NCI-H82 (cell line): ENCODE data around the gene BCAS3.
"Not testable (repeated sequence)": the region's sequence is repeated elsewhere in the genome, so short reads cannot be mapped to it uniquely, and the experiment has no call there.

Source experiments
- DNase-seq: peaks from one replicate; lab custom pipeline; 2025; lab: John Stamatoyannopoulos, UW

BCAS3 gene

DNA sequence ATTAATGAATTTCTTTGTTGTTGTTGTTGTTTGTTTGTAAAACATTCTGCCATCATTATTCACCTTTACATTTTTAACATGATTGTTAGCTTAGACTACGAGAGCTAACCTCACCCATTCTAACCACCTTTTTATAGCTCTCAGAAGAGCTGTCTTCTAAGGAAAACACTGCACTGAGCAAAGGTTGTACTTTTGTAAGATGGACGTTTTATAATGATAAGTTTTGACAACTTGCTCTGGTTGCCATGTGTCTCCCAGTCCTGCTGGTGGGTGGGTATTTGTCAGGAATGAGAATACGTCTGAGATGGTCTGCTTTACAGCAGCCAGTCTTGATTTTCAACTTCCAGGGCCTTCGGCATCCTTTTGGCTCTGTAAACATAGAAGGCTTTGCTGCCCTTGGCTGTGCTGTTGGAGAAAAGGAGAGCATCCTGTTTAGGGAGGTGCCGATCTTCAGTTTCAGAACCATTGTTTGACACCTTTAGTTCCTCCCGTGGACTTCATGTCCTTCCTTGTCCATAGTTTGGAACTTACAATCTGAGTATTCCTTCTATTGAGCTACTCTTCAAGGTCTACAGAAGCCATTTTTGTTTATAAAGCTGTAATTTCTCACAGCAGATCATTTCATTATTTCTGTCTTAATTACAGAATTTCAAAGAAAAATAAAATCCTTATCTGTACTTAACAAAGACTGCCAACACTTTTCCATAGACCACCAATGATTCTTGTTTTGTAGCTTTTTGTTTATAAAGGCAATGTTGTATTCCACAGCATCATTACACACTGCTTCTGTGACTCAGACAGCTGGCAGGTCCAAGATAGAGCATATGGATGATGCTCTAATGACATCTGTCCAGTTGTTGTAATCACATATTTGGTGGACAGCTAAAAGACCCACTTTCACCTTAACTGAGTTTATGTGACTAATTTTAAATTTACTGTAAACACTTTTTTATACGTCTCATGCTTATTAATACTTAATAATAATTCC lies 451.9 kb downstream of the BCAS3 start:
- peak; percentile 62 for DNase-seq

- peak; percentile 16 for DNase-seq
These were observed 452.7 kb downstream of the BCAS3 start for GRCh38 chr17:61130330-61130729.

DNA sequence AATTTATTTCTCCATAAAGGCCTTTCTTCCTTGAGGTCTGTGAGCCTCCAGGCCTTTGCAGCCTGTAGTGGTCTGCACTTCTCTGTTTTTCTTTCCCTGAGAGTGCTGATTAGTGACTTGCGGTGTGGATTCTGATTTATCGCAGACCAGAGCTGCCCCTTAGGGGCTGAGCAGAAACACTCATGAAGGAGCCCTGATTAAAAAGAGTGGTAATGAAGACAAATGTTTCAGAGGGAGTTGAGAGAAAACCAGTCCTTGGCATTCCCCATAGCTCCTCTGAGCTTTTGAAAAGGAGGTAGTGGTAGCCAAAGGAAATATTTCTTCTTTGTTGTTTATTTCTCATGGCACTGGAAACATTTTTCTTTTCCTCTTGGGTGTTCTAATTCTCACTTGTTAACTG lies 453.9 kb downstream of the BCAS3 start:
- DNase-seq = no peak

GRCh38 chr17:61132524-61132923 lies 454.9 kb downstream of the BCAS3 start:
- no peak for DNase-seq

DNA sequence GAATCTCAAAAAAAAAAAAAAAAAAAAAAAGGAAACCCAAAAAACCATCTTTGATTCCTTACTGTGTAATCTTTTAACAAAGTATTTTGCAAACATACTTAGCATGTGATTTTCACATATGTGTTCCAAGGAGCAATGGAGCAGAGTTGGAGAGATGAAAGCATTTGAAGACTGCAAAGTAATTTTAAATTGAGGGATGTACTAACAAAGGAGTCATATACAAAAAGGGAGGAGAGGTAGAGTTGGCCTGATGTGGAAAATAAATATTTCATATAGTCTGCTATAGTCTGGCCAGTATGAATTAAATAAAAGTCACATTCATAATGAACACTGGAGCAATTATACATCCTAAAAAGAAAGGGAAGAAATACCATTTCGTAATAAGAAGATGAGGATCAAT lies 456.2 kb downstream of the BCAS3 start:
- DNase-seq = no peak

- no peak for DNase-seq
These were observed 457.0 kb downstream of the BCAS3 start for GRCh38 chr17:61134551-61135235.

GRCh38 chr17:61135782-61136181 lies 458.1 kb downstream of the BCAS3 start:
- DNase-seq = no peak

DNA sequence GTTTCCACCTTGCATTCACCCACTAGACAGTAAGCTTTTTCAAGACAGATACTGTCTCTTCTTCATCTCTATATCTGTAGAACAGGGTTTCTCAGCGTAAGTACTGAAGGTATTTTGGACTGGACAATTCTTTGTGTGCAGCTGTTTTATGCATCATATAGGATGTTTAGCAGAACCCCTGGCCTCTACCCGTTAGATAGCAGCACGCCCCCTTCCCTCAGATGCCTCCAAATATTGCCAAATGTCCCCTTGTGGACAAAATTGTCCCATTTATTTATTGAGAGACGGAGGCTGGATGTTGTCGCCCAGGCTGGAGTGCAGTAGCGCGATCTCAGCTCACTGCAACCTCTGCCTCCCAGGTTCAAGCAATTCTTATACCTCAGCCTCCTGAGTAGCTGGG lies 458.6 kb downstream of the BCAS3 start:
- no peak for DNase-seq

GRCh38 chr17:61139219-61139618 lies 461.6 kb downstream of the BCAS3 start:
- DNase-seq = no peak

DNA sequence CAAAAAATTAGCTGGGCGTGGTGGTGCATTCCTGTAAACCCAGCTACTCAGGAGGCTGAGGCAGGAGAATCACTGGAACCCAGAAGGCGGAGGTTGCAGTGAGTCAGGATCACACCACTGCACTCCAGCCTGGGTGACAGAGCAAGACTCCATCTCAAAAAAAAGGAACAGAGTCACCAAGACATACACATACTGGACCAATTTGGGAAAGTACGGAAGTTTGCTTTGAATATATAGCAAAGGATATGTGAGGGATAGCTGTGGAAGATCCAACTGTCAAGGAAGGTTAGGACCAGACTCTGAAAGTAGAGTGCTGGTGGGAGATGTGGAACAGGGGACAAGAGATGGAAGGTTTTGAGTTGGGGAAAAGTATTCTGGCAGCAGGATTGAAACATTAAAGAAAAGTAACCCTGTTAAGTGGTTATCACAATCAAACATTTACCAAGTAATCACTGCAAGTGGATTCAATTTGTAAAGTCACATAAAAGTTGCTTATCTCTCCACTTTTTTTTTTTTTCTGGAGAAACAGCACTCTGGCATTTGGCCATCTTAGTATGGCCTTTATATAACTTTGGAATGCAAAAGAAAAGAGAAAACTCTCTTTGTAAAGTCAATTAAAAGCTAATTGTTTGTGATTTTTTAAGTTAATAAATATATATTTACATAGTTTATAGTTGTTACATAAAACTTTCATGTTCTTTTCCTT lies 462.6 kb downstream of the BCAS3 start:
- no peak for DNase-seq

DNA sequence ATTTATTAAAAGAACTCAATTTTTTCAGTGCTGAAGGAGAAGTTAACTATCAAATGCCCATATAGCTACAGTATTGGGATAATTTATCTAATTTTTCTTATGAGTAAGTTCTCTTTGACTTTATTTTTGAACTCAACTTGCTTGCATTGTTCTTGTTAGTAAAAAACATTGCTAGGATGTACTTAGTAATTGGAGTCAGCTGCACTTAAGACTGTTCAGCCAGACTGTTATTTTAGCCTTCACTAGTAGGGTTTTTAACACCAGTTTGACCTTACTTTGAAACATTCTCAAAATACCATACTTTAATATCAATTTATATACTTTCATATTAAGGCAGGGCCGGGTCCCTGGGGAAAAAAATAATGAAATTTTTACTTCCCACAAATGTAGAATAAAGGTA lies 465.4 kb downstream of the BCAS3 start:
- DNase-seq = no peak

DNA sequence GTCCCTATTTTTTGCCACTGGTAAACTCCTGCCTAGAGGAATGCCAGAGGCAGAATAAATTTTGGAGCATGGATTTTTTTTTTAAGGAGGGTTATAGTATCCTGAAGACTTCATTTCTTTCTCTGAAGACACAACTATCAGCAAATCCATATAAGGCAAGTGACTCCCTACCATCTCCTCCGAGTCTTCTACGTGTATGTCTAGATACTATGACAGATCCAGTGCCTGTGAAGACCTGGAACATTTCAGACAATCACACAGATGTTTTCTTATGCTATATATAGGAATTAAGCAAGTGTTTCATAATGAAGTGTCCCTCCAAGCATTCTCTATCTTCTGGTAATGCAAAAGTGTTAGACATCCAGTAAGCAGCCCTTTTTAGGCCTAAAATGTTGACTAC lies 466.5 kb downstream of the BCAS3 start:
- DNase-seq = no peak

GRCh38 chr17:61144617-61145564 lies 467.2 kb downstream of the BCAS3 start:
- no peak for DNase-seq

- DNase-seq = not testable (repeated sequence)
These were observed 469.2 kb downstream of the BCAS3 start for GRCh38 chr17:61146833-61147232.

DNA sequence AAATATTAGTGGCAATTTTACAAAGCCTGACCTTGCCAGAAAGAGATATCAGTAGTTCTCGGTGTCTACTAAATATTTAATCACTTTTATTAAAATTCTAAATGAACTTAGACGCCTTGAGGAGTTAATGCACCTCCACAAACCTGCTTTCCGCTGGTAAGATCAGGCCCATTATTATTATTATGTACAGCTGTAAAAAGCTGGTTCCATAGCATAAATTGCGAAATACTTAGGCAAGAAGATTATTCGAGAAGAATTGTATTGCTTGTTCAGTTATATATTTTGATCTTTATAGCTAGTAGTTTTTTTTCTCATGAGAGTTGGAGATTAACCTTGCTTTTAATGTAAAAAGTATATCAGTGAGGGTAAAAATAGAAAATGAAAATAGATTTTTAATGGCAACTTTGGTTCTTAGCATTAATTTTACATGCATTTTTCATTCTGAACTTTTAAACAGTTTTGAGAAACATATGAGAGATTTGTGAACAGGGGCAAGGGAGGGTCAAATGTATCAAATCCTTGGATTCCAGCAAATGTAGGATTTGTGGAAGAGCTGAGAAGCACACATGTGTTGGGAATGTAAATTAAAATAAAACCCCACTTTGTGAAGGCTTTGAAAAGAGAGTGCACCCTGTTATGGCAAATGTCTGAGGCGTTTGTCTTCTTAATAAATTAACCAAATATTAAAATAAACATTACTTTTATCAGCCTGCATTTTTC lies 471.6 kb downstream of the BCAS3 start:
- no peak for DNase-seq

DNA sequence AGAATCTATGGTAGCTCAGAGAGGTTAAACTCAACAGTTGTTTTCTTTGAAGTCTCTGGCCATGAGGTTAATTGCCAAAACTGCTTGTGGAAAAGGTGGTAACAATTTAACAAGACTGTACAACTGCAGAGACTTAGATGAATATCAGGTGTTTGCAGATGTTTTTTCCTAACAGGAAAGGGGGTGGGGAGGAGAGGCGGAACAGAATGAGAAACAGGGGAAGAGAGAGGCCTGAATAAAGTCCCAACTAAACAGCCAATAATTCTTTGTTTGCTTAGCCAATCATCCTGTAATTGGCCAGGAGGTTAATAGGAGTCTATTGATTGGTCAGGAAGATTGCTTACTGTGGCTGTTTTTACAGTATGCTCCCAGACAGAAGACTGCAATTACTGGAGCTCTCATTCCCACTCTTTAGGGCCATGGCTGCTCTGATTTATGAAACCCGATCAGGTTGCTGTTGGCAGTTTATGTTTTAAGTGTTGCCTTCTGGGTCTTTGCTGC lies 472.3 kb downstream of the BCAS3 start:
- peak; percentile 29 for DNase-seq

- no peak for DNase-seq
These were observed 473.1 kb downstream of the BCAS3 start for GRCh38 chr17:61150686-61151299.

DNA sequence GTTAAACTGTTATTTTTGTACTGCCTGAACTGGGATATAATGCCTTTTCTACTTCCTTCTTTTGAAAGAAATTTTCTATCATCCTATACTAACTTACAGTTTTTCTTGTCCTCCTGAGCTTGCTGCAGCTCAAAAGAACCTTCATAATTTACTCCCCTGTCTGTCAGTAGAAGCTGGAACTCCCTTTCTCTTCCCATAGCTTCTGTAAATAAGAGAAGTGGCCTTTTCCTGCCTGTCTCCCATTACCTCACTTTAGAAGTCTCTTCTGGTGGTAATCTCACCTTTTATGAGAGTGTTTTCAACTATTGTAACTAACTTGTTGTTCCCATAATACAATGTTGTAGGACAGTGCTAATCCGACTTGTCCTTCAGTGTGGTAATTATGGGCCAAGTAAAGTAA lies 475.2 kb downstream of the BCAS3 start:
- DNase-seq = no peak

DNA sequence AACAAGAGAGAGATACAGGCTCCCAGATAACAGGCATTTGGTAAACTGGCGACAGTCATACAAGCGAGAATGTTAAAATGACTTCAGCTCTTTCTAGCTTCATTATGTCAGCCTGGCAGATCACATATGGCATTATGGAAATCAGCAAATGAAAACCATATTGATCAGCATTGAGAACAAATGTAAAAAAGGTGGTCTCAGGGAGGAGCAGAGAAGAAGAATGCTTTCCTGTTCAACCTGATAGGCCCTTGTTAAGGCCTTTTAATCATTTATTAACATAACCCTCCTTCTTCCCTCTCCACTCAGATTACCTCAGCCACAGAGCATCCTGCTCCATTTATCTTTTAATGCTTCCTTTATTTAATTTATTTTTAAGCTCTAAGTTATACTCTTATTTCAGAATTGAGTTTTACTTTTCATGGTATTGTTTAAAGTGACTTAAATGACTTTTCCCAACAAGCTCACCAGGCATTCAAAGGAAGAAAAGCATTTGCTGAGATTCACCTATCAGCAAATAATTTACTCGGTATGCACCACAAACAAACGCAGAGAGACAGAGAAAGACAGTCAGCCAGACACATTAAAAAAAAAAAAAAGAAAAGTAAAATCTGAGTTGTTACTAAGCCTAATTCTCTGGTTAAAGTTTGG lies 478.1 kb downstream of the BCAS3 start:
- DNase-seq = no peak
